Erythroblast (primary cell): Measurements from ENCODE around the gene TCF7L2.

Experiments
- DNase-seq, 2 experiments: peaks; one replicate each; lab custom pipeline; 2025; lab: John Stamatoyannopoulos, UW
- GATA1 ChIP-seq: IDR thresholded peaks from 2 replicates; pipeline ENCODE4 v1.6.1; 2011; ENCODE audit warnings: low read depth, mild to moderate bottlenecking, control low read depth, low read length, moderate library complexity
- POLR2A ChIP-seq: IDR thresholded peaks from 2 replicates; pipeline ENCODE4 v1.6.1; 2011; ENCODE audit warnings: mild to moderate bottlenecking, low read length

The TCF7L2 gene

GRCh38 chr10:112926906-112927688 is 22.9 kb upstream of the TCF7L2 start:
- TF ChIP-seq POLR2A (no peak), GATA1 (no peak)
- DNase-seq, result peak in 1 of 2 experiments; percentile 5

GRCh38 chr10:112927980-112928379 is 22.1 kb upstream of the TCF7L2 start:
- TF ChIP-seq GATA1 (no peak), POLR2A (no peak)
- no peak for DNase-seq

- no peak for DNase-seq
These were observed 17.4 kb upstream of the TCF7L2 start for GRCh38 chr10:112932658-112933057.

GRCh38 chr10:112934193-112934592 is 15.9 kb upstream of the TCF7L2 start:
- no peak for TF ChIP-seq POLR2A
- TF ChIP-seq GATA1, result no peak
- DNase-seq, result no peak

More at GRCh38 chr10:112932658-112933057, 17.4 kb upstream of the TCF7L2 start:
- TF ChIP-seq GATA1 (no peak), POLR2A (no peak)

GRCh38 chr10:112938808-112939482 is 11.1 kb upstream of the TCF7L2 start:
- TF ChIP-seq POLR2A, result no peak
- TF ChIP-seq GATA1, result no peak
- DNase-seq, result no peak

GRCh38 chr10:112945811-112946210 is 4.2 kb upstream of the TCF7L2 start:
- no peak for DNase-seq
- no peak for TF ChIP-seq GATA1
- no peak for TF ChIP-seq POLR2A

- TF ChIP-seq GATA1 (no peak), POLR2A (no peak)
- no peak for DNase-seq
These were observed 3.4 kb upstream of the TCF7L2 start for GRCh38 chr10:112946649-112947048.

- TF ChIP-seq GATA1 (no peak), POLR2A (no peak)
- no peak for DNase-seq
These were observed 1.9 kb upstream of the TCF7L2 start for GRCh38 chr10:112948196-112948595.

GRCh38 chr10:112949143-112949823 is 764 bp upstream of the TCF7L2 start:
- no peak for DNase-seq

GRCh38 chr10:112950714-112951358 is 789 bp downstream of the TCF7L2 start:
- peak in 1 of 2 experiments; percentile 7 for DNase-seq

More at GRCh38 chr10:112949143-112949823, 764 bp upstream of the TCF7L2 start:
- TF ChIP-seq GATA1, result no peak
- TF ChIP-seq POLR2A, result no peak

GRCh38 chr10:112951359-112952281 is 1.6 kb downstream of the TCF7L2 start:
- TF ChIP-seq POLR2A (no peak), GATA1 (no peak)
- DNase-seq, result peak; percentile 20 to 39

More at GRCh38 chr10:112950714-112951358, 789 bp downstream of the TCF7L2 start:
- TF ChIP-seq POLR2A (no peak), GATA1 (no peak)
